Body of pancreas (tissue), 4 donors: Measurements from ENCODE around the gene NUF2.
"Not testable (repeated sequence)": the region's sequence is repeated elsewhere in the genome, so short reads cannot be mapped to it uniquely, and the experiment has no call there.

Experiments used
- POLR2A ChIP-seq, 3 donors: fragments of 450-650 bp; IDR thresholded peaks; one replicate each; pipeline ENCODE4 v1.6.1; 2016; ENCODE audit warnings: antibody characterized with exemption in 3 of 3, mild to moderate bottlenecking in 2 of 3
- TF ChIP-seq, protein P1 (sequence below), 7 experiments: fragments of 450-650 bp in 4 of 7; fragments of 200-600 bp in 3 of 7; sonication (generic) in 3 of 7; IDR thresholded peaks; one replicate each; pipeline ENCODE4 v1.5.1; 2016 to 2019; ENCODE audit warnings: antibody characterized with exemption in 7 of 7

DNA sequence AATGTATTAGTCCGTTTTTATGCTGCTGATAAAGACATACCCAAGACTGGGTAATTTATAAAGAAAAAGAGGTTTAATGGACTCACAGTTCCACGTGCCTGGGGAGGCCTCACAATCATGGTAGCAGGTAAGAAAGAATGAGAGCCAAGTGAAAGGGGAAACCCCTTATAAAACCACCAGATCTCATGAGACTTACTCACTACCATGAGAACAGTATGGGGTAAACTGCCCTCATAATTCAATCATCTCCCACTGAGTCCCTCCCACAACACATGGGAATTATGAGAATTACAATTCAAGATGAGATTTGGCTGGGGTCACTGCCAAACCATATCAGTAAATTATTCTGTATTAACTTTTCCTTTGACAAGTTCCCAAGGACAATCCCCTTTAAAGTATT is 36.9 kb upstream of the NUF2 start:
- TF ChIP-seq POLR2A (IDR thresholded peaks at IDR 0.05): not testable (repeated sequence)
- TF ChIP-seq, protein P1, sequence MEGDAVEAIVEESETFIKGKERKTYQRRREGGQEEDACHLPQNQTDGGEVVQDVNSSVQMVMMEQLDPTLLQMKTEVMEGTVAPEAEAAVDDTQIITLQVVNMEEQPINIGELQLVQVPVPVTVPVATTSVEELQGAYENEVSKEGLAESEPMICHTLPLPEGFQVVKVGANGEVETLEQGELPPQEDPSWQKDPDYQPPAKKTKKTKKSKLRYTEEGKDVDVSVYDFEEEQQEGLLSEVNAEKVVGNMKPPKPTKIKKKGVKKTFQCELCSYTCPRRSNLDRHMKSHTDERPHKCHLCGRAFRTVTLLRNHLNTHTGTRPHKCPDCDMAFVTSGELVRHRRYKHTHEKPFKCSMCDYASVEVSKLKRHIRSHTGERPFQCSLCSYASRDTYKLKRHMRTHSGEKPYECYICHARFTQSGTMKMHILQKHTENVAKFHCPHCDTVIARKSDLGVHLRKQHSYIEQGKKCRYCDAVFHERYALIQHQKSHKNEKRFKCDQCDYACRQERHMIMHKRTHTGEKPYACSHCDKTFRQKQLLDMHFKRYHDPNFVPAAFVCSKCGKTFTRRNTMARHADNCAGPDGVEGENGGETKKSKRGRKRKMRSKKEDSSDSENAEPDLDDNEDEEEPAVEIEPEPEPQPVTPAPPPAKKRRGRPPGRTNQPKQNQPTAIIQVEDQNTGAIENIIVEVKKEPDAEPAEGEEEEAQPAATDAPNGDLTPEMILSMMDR (IDR thresholded peaks at IDR 0.05): not testable (repeated sequence)
